A549 (cell line): ENCODE data around the gene CARD8. TPM values are rescaled to one million over a fixed set of nuclear protein-coding genes. Genes with fewer than 3 reads are reported as not detected.
"Not testable (repeated sequence)": the region's sequence is repeated elsewhere in the genome, so short reads cannot be mapped to it uniquely, and the experiment has no call there.

Experiments used
- ATAC-seq, 2 experiments: fragments of 200-7000 bp in 1 of 2; fragments of >200 bp in 1 of 2; cut with Nextera tagmentation in 1 of 2; cut with Tn5 transposase in 1 of 2; 3 replicates each; pipeline versions ENCODE4 v1.8.0 to v1.9.1; 2018 to 2020; ENCODE audit warnings: mild to moderate bottlenecking in 1 of 2, moderate library complexity in 1 of 2
- CTCF ChIA-PET: fragments of 300-600 bp; sonication (Branson Sonifier 250); formaldehyde crosslinking; extraction: SDS; loops from one replicate; lab custom pipeline; 2021; ENCODE audit warnings: antibody characterized with exemption, inconsistent platforms; lab: Yijun Ruan, JAX
- POLR2A ChIA-PET: fragments of 350-600 bp; formaldehyde crosslinking; extraction: SDS; loops from one replicate; lab custom pipeline; 2021; ENCODE audit warnings: antibody characterized with exemption, inconsistent platforms; lab: Yijun Ruan, JAX
- DNase-seq, 2 experiments: peaks; one replicate each; pipeline versions ENCODE4 v3.0.0 to v3.0.0-alpha.2; 2011 to 2016; ENCODE audit warnings: low read depth in 1 of 2, low spot score in 1 of 2
- FAIRE-seq: peaks from 2 replicates; lab custom pipeline; 2011; peaks lifted over from hg19 to GRCh38; lab: Jason Lieb, UNC
- H3K27ac ChIP-seq, 2 experiments: fragments of >200 bp; sonication (Bioruptor Twin); formaldehyde crosslinking; 3 replicates each; pipeline ENCODE4 v1.5.1; 2016 to 2017
- H3K4me1 ChIP-seq: fragments of >200 bp; sonication (Bioruptor Twin); formaldehyde crosslinking; 3 replicates; pipeline ENCODE4 v1.6.1; 2016
- H3K4me2 ChIP-seq: fragments of >200 bp; sonication (Bioruptor Twin); formaldehyde crosslinking; 3 replicates; pipeline ENCODE4 v1.6.1; 2016
- H3K4me3 ChIP-seq: fragments of >200 bp; sonication (Bioruptor Twin); formaldehyde crosslinking; 3 replicates; pipeline ENCODE4 v1.5.1; 2016
- H3K9me3 ChIP-seq: fragments of >200 bp; sonication (Bioruptor Twin); formaldehyde crosslinking; 3 replicates; pipeline ENCODE4 v1.6.1; 2016
- CHD2 ChIP-seq: fragments of 150-350 bp; IDR thresholded peaks from 2 replicates; pipeline ENCODE4 v1.6.1; 2014; ENCODE audit warnings: low read length; ENCODE audit not compliant: partially characterized antibody
- CTCF ChIP-seq: fragments of >200 bp; sonication (Bioruptor Twin); formaldehyde crosslinking; IDR thresholded peaks from 3 replicates; pipeline ENCODE4 v1.5.1; 2016
- E2F6 ChIP-seq: IDR thresholded peaks from 2 replicates; pipeline ENCODE4 v1.6.1; 2012; ENCODE audit warnings: low read depth, borderline replicate concordance
- EHMT2 ChIP-seq: fragments of 200-600 bp; sonication (generic); IDR thresholded peaks from 2 replicates; pipeline ENCODE4 v1.6.1; 2016; ENCODE audit warnings: antibody characterized with exemption, low read depth, mild to moderate bottlenecking, moderate library complexity
- FOSB ChIP-seq: fragments of 250-450 bp; sonication (Bioruptor Pico); IDR thresholded peaks from 2 replicates; pipeline ENCODE4 v1.5.0; 2020; ENCODE audit warnings: mild to moderate bottlenecking, moderate library complexity
- FOSL2 ChIP-seq, 2 experiments: fragments of 450-650 bp in 1 of 2; fragments of >200 bp in 1 of 2; sonication (Bioruptor Twin) in 1 of 2; formaldehyde crosslinking; IDR thresholded peaks; 2 replicates each; pipeline versions ENCODE4 v1.5.0 to v1.6.1; 2016 to 2020; ENCODE audit warnings: mild to moderate bottlenecking in 1 of 2, moderate library complexity in 1 of 2
- FOXS1 ChIP-seq: fragments of 250-450 bp; sonication (Bioruptor Pico); IDR thresholded peaks from 2 replicates; pipeline ENCODE4 v1.5.0; 2020; ENCODE audit warnings: mild to moderate bottlenecking, moderate library complexity
- GATA3 ChIP-seq: IDR thresholded peaks from 2 replicates; pipeline ENCODE4 v1.6.1; 2012; ENCODE audit warnings: borderline replicate concordance
- HES2 ChIP-seq: fragments of >200 bp; sonication (Bioruptor Twin); formaldehyde crosslinking; IDR thresholded peaks from 2 replicates; pipeline ENCODE4 v1.6.1; 2016
- HMGXB4 ChIP-seq: fragments of 250-450 bp; sonication (Bioruptor Pico); IDR thresholded peaks from 2 replicates; pipeline ENCODE4 v1.5.0; 2021; ENCODE audit warnings: mild to moderate bottlenecking, moderate library complexity, borderline replicate concordance
- JUN ChIP-seq, 2 experiments: fragments of >200 bp; sonication (Bioruptor Twin); formaldehyde crosslinking; IDR thresholded peaks; 2 replicates in 1 of 2; 3 replicates in 1 of 2; pipeline ENCODE4 v1.6.1; 2016 to 2017
- MAFK ChIP-seq: fragments of 450-650 bp; IDR thresholded peaks from 2 replicates; pipeline ENCODE4 v1.6.1; 2014; ENCODE audit not compliant: partially characterized antibody
- MYC ChIP-seq: IDR thresholded peaks from 2 replicates; pipeline ENCODE4 v1.6.1; 2012; ENCODE audit warnings: mild to moderate bottlenecking, inconsistent platforms, low read length, improper control_type of control experiment, borderline replicate concordance
- NPAS2 ChIP-seq: fragments of 250-450 bp; sonication (Bioruptor Pico); IDR thresholded peaks from 2 replicates; pipeline ENCODE4 v1.8.0; 2022; ENCODE audit warnings: mild to moderate bottlenecking, moderate library complexity, borderline replicate concordance
- NR3C1 ChIP-seq: fragments of >200 bp; sonication (Bioruptor Twin); formaldehyde crosslinking; IDR thresholded peaks from 3 replicates; pipeline ENCODE4 v1.6.1; 2017
- RFX5 ChIP-seq: fragments of 450-650 bp; IDR thresholded peaks from 2 replicates; pipeline ENCODE4 v1.7.1; 2014; ENCODE audit warnings: antibody characterized with exemption, mild to moderate bottlenecking, moderate library complexity
- SREBF2 ChIP-seq: fragments of 450-650 bp; IDR thresholded peaks from 2 replicates; pipeline ENCODE4 v1.6.1; 2014; ENCODE audit warnings: mild to moderate bottlenecking, moderate library complexity
- ZC3H11A ChIP-seq: fragments of 450-650 bp; IDR thresholded peaks from 2 replicates; pipeline ENCODE4 v1.6.1; 2014; ENCODE audit warnings: antibody characterized with exemption, mild to moderate bottlenecking
- WGBS: methylation state at CpG from one replicate; pipeline ENCODE4 v1.1.6; 2017; ENCODE audit errors: missing lambda C conversion rate; 5-methylcytosine and 5-hydroxymethylcytosine counted together
- polyA plus RNA-seq, 4 experiments: library from polyadenylated mRNA; depleted of rRNA in 3 of 4; stranded (reverse); fragments of >200 nt; fragmentation: RNase III in 1 of 4; extraction: RNeasy Plus Mini Kit Qiagen cat#74134 plus additional on column Dnase treatment in 1 of 4; gene quantifications; 2 replicates in 3 of 4; 3 replicates in 1 of 4; pipeline ENCODE4 v1.2.3, GENCODE V29; 2011 to 2017
- TF ChIP-seq, protein P1 (sequence below): fragments of 250-450 bp; sonication (Bioruptor Pico); IDR thresholded peaks from 2 replicates; pipeline ENCODE4 v1.5.0; 2020; ENCODE audit warnings: low read depth, mild to moderate bottlenecking, moderate library complexity
- TF ChIP-seq, protein P2 (sequence below): fragments of 150-350 bp; IDR thresholded peaks from 2 replicates; pipeline ENCODE4 v1.6.1; 2014; ENCODE audit warnings: low read depth, mild to moderate bottlenecking, low read length

Gene CARD8
- polyA plus RNA-seq, 2 of the 4 experiments (the other 2 are of a cell fraction): 27.5 to 34.7 TPM

GRCh38 chr19:48230555-48231129 lies 25.1 kb downstream of the CARD8 start:
- Histone ChIP-seq H3K4me3 (no peak overlapping the region), H3K4me1 (no peaks in the 10 kb centered on the region), H3K4me2 (no peak overlapping the region), H3K27ac (no peak overlapping the region), H3K9me3 (no peaks in the 10 kb centered on the region)
- DNase-seq: no peak
- ChIA-PET CTCF (interaction anchor here (1.1 to 2.1 kb wide), 3 partner anchors 9 to 36 kb away, joined by 3 to 5 read pairs (median 3); no protein-coding TSS in a partner anchor), POLR2A (no interaction called here)
- no peak for FAIRE-seq
- TF ChIP-seq JUN (IDR thresholded peaks at IDR 0.05) (no peak), FOSL2 (IDR thresholded peaks at IDR 0.05) (no peak), FOSL2 (CRISPR knock-in tag; IDR thresholded peaks at IDR 0.05) (no peak), EHMT2 (no peak), RFX5 (no peak), HMGXB4 (CRISPR knock-in tag) (no peak), MAFK (no peak), ZC3H11A (no peak), NPAS2 (CRISPR knock-in tag) (no peak), MYC (no peak), NR3C1 (no peak), HES2 (no peak), CHD2 (no peak), GATA3 (no peak), E2F6 (no peak), FOXS1 (CRISPR knock-in tag) (no peak), SREBF2 (no peak)
- TF ChIP-seq, protein P1, sequence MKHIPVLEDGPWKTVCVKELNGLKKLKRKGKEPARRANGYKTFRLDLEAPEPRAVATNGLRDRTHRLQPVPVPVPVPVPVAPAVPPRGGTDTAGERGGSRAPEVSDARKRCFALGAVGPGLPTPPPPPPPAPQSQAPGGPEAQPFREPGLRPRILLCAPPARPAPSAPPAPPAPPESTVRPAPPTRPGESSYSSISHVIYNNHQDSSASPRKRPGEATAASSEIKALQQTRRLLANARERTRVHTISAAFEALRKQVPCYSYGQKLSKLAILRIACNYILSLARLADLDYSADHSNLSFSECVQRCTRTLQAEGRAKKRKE (CRISPR knock-in tag): no peak
- TF ChIP-seq, protein P2, sequence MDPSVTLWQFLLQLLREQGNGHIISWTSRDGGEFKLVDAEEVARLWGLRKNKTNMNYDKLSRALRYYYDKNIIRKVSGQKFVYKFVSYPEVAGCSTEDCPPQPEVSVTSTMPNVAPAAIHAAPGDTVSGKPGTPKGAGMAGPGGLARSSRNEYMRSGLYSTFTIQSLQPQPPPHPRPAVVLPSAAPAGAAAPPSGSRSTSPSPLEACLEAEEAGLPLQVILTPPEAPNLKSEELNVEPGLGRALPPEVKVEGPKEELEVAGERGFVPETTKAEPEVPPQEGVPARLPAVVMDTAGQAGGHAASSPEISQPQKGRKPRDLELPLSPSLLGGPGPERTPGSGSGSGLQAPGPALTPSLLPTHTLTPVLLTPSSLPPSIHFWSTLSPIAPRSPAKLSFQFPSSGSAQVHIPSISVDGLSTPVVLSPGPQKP: no peak
- no peak for ATAC-seq
- 81% methylated on average over 19 of the region's 19 CpGs for WGBS

DNA sequence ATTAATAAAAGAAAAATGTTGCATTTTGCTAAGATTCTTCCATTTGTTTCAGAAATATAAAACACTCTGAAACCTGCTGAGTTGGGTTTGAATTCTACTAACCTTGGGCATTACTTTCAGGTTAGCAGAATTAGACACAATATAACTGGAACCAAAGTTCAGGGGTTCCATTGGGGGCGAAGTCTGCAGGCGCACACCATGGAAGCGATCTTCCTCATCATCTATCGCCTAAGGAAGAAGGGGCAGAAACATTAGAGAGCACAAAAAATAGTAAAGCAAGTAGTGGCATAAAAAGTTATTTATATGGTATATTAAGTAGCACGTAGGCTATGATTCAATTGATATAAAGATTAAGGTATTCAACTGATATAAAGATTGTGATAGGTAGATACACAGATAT lies 34.1 kb downstream of the CARD8 start:
- TF ChIP-seq FOSB (CRISPR knock-in tag) (no peak), CTCF (no peak)
- DNase-seq: no peak
- Histone ChIP-seq H3K4me2 (no peak overlapping the region), H3K4me3 (no peak overlapping the region), H3K4me1 (no peaks in the 10 kb centered on the region), H3K9me3 (no peaks in the 10 kb centered on the region), H3K27ac (no peak overlapping the region)
- no peak for FAIRE-seq
- ChIA-PET POLR2A (no interaction called here), CTCF (interaction anchor here (0.8 kb wide), 1 partner anchor 8 kb away, joined by 3 read pairs; no protein-coding TSS in a partner anchor)
- WGBS: 93% methylated on average over 5 of the region's 5 CpGs
- no peak for ATAC-seq

GRCh38 chr19:48220784-48221183 lies 34.9 kb downstream of the CARD8 start:
- H3K27ac ChIP-seq, ATAC-seq, H3K4me3 ChIP-seq, DNase-seq, FAIRE-seq, H3K9me3 ChIP-seq, H3K4me2 ChIP-seq, POLR2A ChIA-PET, H3K4me1 ChIP-seq: not testable (repeated sequence)
- 94% methylated on average over 3 of the region's 3 CpGs for WGBS
- CTCF ChIA-PET: interaction anchor here (0.8 to 2.5 kb wide), 4 partner anchors 9 to 113 kb away, joined by 3 to 9 read pairs (median 3); no protein-coding TSS in a partner anchor
